GM10266 (cell line): Measurements from ENCODE around the gene NDUFS7.
"Not testable (repeated sequence)": the region's sequence is repeated elsewhere in the genome, so short reads cannot be mapped to it uniquely, and the experiment has no call there.

Source experiments
- DNase-seq: peaks from one replicate; pipeline ENCODE4 v3.0.0; 2012; ENCODE audit errors: extremely low spot score
- CTCF ChIP-seq: IDR thresholded peaks from 2 replicates; pipeline ENCODE4 v1.5.1; 2012; ENCODE audit warnings: mild to moderate bottlenecking, low read depth; ENCODE audit not compliant: control insufficient read depth, insufficient read depth; ENCODE audit errors: missing control alignments

The NDUFS7 gene

GRCh38 chr19:1438933-1439354 is 55.2 kb downstream of the NDUFS7 start:
- DNase-seq = no peak
- TF ChIP-seq CTCF = no peak

GRCh38 chr19:1439525-1440417 is 56.1 kb downstream of the NDUFS7 start:
- not testable (repeated sequence) for DNase-seq

- no peak for TF ChIP-seq CTCF
- no peak for DNase-seq
These were observed 56.7 kb downstream of the NDUFS7 start for GRCh38 chr19:1440418-1440801.

DNA sequence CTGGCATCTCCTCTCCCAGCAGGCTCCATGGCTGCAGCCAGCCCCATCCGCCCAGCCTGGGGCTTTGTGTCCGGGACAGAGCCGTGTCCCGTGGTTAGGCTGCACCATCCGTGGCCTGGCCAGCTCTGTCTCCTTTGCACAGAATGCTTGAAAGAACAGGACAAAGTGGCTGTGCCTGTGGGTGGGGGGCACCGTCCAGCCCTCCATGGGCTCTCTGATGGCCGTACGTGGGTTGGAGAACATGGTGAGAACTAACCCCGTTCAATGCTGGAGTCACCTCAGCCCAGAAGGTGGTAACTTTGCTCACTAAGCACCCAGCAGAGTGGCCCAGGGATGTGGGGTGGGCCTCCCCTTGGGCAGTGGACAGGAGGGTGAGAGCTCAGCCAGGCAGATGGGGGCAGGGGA is 57.3 kb downstream of the NDUFS7 start:
- TF ChIP-seq CTCF = no peak
- no peak for DNase-seq

DNA sequence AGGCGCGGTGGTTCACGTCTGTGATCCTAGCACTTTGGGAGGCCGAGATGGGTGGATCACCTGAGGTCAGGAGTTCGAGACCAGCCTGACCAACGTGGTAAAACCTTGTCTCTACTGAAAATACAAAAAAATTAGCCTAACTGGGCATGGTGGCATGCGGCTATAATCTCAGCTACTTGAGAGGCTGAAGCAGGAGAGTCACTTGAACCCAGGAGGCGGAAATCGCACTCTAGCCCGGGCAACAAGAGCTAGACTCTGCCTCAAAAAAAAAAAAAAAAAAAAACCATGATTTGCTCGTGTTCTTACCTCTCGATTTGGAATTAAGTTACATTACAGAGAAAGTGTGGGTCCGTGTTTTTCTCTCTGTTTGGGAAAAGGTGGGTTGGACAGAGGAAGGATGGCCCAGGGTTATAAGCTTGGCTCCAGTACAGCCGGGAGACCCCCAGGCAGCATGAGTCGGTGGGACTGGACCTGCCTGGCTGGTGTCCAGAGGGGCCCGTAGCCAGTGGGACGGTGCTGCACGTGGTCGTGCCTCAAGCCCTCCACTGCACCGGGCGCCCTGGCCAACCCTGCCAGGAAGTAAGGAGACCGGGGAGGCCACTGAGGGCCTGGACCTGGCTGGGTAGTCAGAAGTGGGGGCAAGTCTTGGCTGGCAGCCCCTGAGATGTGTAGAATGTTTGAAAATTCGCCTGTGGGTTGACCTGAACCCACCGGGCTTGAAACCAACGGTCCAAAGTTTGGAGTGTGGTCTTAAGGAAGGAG is 58.2 kb downstream of the NDUFS7 start:
- no peak for DNase-seq
- no peak for TF ChIP-seq CTCF
